Measurements from ENCODE around the gene MYOZ1.
"Not testable (repeated sequence)": the region's sequence is repeated elsewhere in the genome, so short reads cannot be mapped to it uniquely, and the experiment has no call there.

The MYOZ1 gene

GRCh38 chr10:73664156-73665040 lies 23.1 kb upstream of the MYOZ1 start:
- not testable (repeated sequence) for H3K18ac ChIP-seq (ENCODE audit: low read length); H2AFZ ChIP-seq (ENCODE audit: insufficient read depth, low read length, poor library complexity); DNase-seq; H3K4me1 ChIP-seq (ENCODE audit: control insufficient read depth in 1 of 2, insufficient read depth in 2 of 2, low read length in 2 of 2); H3K4me2 ChIP-seq (ENCODE audit: low read length); H3K27me3 ChIP-seq (ENCODE audit: insufficient read depth, low read length); H3K27ac ChIP-seq (ENCODE audit: low read depth, low read length); H2BK5ac ChIP-seq (ENCODE audit: low read depth, low read length, poor library complexity); H3K4me3 ChIP-seq (ENCODE audit: low read depth, low read length); H3K9me3 ChIP-seq (ENCODE audit: insufficient read depth, low read depth, low read length); H3K4ac ChIP-seq (ENCODE audit: low read depth, low read length); H3K79me1 ChIP-seq (ENCODE audit: low read length); H3K14ac ChIP-seq (ENCODE audit: low read length); H2AK5ac ChIP-seq (ENCODE audit: low read length); H3K36me3 ChIP-seq (ENCODE audit: control insufficient read depth in 1 of 2, insufficient read depth in 2 of 2, low read length in 2 of 2); H3K9ac ChIP-seq (ENCODE audit: low read length); H4K12ac ChIP-seq (ENCODE audit: low read depth, low read length); H4K91ac ChIP-seq (ENCODE audit: low read depth, low read length); H2BK12ac ChIP-seq (ENCODE audit: low read length); H4K8ac ChIP-seq (ENCODE audit: low read depth, low read length); H2BK120ac ChIP-seq (ENCODE audit: insufficient read depth, low read length, poor library complexity); H3K23ac ChIP-seq (ENCODE audit: low read length); H3K79me2 ChIP-seq (ENCODE audit: control insufficient read depth, insufficient read depth, low read length, poor library complexity)
- no CpG with 5 or more reads among the region's 13 CpGs for WGBS (ENCODE audit: extremely low coverage, insufficient coverage, insufficient read length)

- H3K4me1 ChIP-seq (ENCODE audit: control insufficient read depth in 1 of 2, insufficient read depth in 2 of 2, low read length in 2 of 2); H3K4ac ChIP-seq (ENCODE audit: low read depth, low read length): not testable (repeated sequence)
Measured at GRCh38 chr10:73663621-73664020, 22.3 kb upstream of the MYOZ1 start.

GRCh38 chr10:73662705-73663104 lies 21.4 kb upstream of the MYOZ1 start:
- not testable (repeated sequence) for H3K9me3 ChIP-seq (ENCODE audit: insufficient read depth, low read depth, low read length); H3K36me3 ChIP-seq (ENCODE audit: control insufficient read depth in 1 of 2, insufficient read depth in 2 of 2, low read length in 2 of 2); DNase-seq; H3K18ac ChIP-seq (ENCODE audit: low read length); H2BK5ac ChIP-seq (ENCODE audit: low read depth, low read length, poor library complexity); H3K23ac ChIP-seq (ENCODE audit: low read length); H2BK120ac ChIP-seq (ENCODE audit: insufficient read depth, low read length, poor library complexity); H3K14ac ChIP-seq (ENCODE audit: low read length); H3K9ac ChIP-seq (ENCODE audit: low read length); H3K27ac ChIP-seq (ENCODE audit: low read depth, low read length); H3K79me2 ChIP-seq (ENCODE audit: control insufficient read depth, insufficient read depth, low read length, poor library complexity); H3K4me3 ChIP-seq (ENCODE audit: low read depth, low read length); H4K91ac ChIP-seq (ENCODE audit: low read depth, low read length); H3K4me2 ChIP-seq (ENCODE audit: low read length); H2BK12ac ChIP-seq (ENCODE audit: low read length); H3K27me3 ChIP-seq (ENCODE audit: insufficient read depth, low read length); H2AFZ ChIP-seq (ENCODE audit: insufficient read depth, low read length, poor library complexity); H2AK5ac ChIP-seq (ENCODE audit: low read length); H4K8ac ChIP-seq (ENCODE audit: low read depth, low read length); H3K4ac ChIP-seq (ENCODE audit: low read depth, low read length); H3K79me1 ChIP-seq (ENCODE audit: low read length); H4K12ac ChIP-seq (ENCODE audit: low read depth, low read length); H3K4me1 ChIP-seq (ENCODE audit: control insufficient read depth in 1 of 2, insufficient read depth in 2 of 2, low read length in 2 of 2)
- WGBS (ENCODE audit: extremely low coverage, insufficient coverage, insufficient read length), result no CpG with 5 or more reads among the region's 7 CpGs

More at GRCh38 chr10:73663621-73664020, 22.3 kb upstream of the MYOZ1 start:
- not testable (repeated sequence) for H3K27me3 ChIP-seq (ENCODE audit: insufficient read depth, low read length); H2BK5ac ChIP-seq (ENCODE audit: low read depth, low read length, poor library complexity); H3K79me1 ChIP-seq (ENCODE audit: low read length); H2AK5ac ChIP-seq (ENCODE audit: low read length); H3K9ac ChIP-seq (ENCODE audit: low read length); H3K14ac ChIP-seq (ENCODE audit: low read length); H3K4me2 ChIP-seq (ENCODE audit: low read length); H3K27ac ChIP-seq (ENCODE audit: low read depth, low read length); H3K18ac ChIP-seq (ENCODE audit: low read length); H2BK120ac ChIP-seq (ENCODE audit: insufficient read depth, low read length, poor library complexity); H3K23ac ChIP-seq (ENCODE audit: low read length); H3K9me3 ChIP-seq (ENCODE audit: insufficient read depth, low read depth, low read length); H4K91ac ChIP-seq (ENCODE audit: low read depth, low read length); H2AFZ ChIP-seq (ENCODE audit: insufficient read depth, low read length, poor library complexity); DNase-seq; H4K12ac ChIP-seq (ENCODE audit: low read depth, low read length); H2BK12ac ChIP-seq (ENCODE audit: low read length); H3K36me3 ChIP-seq (ENCODE audit: control insufficient read depth in 1 of 2, insufficient read depth in 2 of 2, low read length in 2 of 2); H3K4me3 ChIP-seq (ENCODE audit: low read depth, low read length); H4K8ac ChIP-seq (ENCODE audit: low read depth, low read length); H3K79me2 ChIP-seq (ENCODE audit: control insufficient read depth, insufficient read depth, low read length, poor library complexity)
- no CpG with 5 or more reads among the region's 10 CpGs for WGBS (ENCODE audit: extremely low coverage, insufficient coverage, insufficient read length)

- Histone ChIP-seq H3K9ac (ENCODE audit: low read length) (no peak within 1 kb of the TSS), H3K36me3 (ENCODE audit: control insufficient read depth in 1 of 2, insufficient read depth in 2 of 2, low read length in 2 of 2) (no peaks in the 10 kb centered on the region)
Measured at GRCh38 chr10:73655990-73656298, 14.7 kb upstream of the MYOZ1 start, which contains the start of gene SYNPO2L. TSS of gene SYNPO2L (minus strand) at chr10:73656029. CDS start at chr10:73655922, 107 bp downstream.

More at GRCh38 chr10:73655990-73656298, 14.7 kb upstream of the MYOZ1 start, which contains the start of gene SYNPO2L:
- Histone ChIP-seq H4K91ac (ENCODE audit: low read depth, low read length) (no peak within 1 kb of the TSS), H2AK5ac (ENCODE audit: low read length) (no peak within 1 kb of the TSS), H2BK5ac (ENCODE audit: low read depth, low read length, poor library complexity) (no peak within 1 kb of the TSS), H2BK12ac (ENCODE audit: low read length) (no peak within 1 kb of the TSS), H3K27ac (ENCODE audit: low read depth, low read length) (no peak within 1 kb of the TSS), H3K14ac (ENCODE audit: low read length) (no peak within 1 kb of the TSS), H3K4me1 (ENCODE audit: control insufficient read depth in 1 of 2, insufficient read depth in 2 of 2, low read length in 2 of 2) (no peaks in the 10 kb centered on the region), H3K23ac (ENCODE audit: low read length) (no peak within 1 kb of the TSS), H3K9me3 (ENCODE audit: insufficient read depth, low read depth, low read length) (no peaks in the 10 kb centered on the region), H3K79me2 (ENCODE audit: control insufficient read depth, insufficient read depth, low read length, poor library complexity) (no peaks in the 10 kb centered on the region), H4K12ac (ENCODE audit: low read depth, low read length) (no peak within 1 kb of the TSS), H3K4ac (ENCODE audit: low read depth, low read length) (no peak within 1 kb of the TSS), H4K8ac (ENCODE audit: low read depth, low read length) (no peak within 1 kb of the TSS), H3K18ac (ENCODE audit: low read length) (no peak within 1 kb of the TSS), H3K4me3 (ENCODE audit: low read depth, low read length) (no peak within 1 kb of the TSS), H2AFZ (ENCODE audit: insufficient read depth, low read length, poor library complexity) (no peak within 1 kb of the TSS), H3K79me1 (ENCODE audit: low read length) (no peaks in the 10 kb centered on the region), H2BK120ac (ENCODE audit: insufficient read depth, low read length, poor library complexity) (no peak within 1 kb of the TSS), H3K27me3 (ENCODE audit: insufficient read depth, low read length) (no peaks in the 10 kb centered on the region), H3K4me2 (ENCODE audit: low read length) (no peak within 1 kb of the TSS)
- WGBS (ENCODE audit: extremely low coverage, insufficient coverage, insufficient read length), result no CpG with 5 or more reads among the region's 5 CpGs
- no peak for DNase-seq

Data from trophoblast cell (in vitro differentiated cells and primary cell).